Suppressor macrophage treated with lipopolysaccharide for 1 hour (primary cell): ENCODE data around the gene ACIN1.

Source experiments
- DNase-seq, 3 donors: peaks; one replicate each; pipeline ENCODE4 v3.0.0-alpha.2; 2020 to 2022

The ACIN1 gene

DNA sequence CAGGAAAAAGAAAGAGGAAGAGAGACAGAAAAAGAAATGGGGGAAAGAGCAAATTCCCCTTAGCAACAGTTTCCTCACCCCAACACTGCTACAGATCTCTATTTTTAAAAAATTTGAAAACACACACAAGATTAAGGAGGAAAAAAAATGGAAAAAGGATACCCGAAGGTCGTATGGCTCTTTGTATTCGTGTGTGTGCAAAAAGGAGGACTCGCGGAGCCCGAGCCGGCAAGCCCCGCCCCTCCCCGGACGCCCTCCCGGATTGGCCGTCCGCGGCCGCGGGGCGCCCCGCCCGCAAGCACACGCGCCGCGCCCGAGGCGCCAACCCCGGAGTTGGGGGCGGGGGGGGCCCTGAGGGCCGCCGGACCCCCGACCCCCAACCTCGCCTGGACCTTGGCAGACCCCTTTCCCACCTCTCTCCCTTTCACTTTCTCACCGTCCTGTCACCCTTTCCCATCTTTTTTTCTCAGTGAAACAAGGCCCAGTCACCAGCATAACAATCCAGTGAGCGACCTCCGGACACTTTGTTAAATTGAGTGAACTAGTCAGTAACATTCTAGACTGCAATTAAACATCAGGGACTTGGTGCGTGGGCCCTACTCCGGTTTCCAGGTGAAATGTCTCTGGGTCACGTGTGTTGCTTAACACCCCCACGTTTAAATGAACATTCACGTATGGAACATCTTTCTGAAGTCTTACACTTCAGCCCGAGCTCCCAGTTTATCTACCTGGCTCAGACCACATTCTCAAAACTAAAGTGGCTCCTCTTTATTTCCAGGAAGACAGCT lies 84.8 kb downstream of the ACIN1 start, which contains the start of gene C14orf93:
Gene C14orf93, minus strand, starts transcription at position 205 of the 788 bp plus-strand sequence. CDS start 11,120 bp downstream, outside the sequence.
- peak; percentile 65 to 89 (median 72) for DNase-seq

DNA sequence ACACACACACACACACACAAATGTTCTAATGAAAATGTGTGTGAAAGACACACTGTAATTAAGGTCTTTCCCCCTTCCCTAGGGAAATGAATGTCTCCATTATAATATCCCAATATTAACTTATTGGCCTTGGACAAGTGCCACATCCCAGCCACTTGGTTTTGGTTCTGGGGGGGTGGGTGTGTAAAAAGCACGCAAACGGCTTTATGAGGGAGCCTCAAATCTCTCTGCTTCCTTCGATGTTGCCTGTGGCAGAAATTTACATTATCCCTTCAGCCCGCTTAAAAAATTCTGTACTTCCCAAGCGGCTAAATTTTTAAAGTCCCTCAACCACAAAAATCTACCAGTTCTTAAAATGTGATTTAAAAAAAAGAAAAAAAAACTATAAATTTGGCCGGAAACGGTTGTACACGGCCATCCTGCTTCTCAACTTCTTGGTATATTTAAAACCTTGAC lies 85.4 kb downstream of the ACIN1 start:
- DNase-seq = peak in 1 of 3 donors; percentile 53

DNA sequence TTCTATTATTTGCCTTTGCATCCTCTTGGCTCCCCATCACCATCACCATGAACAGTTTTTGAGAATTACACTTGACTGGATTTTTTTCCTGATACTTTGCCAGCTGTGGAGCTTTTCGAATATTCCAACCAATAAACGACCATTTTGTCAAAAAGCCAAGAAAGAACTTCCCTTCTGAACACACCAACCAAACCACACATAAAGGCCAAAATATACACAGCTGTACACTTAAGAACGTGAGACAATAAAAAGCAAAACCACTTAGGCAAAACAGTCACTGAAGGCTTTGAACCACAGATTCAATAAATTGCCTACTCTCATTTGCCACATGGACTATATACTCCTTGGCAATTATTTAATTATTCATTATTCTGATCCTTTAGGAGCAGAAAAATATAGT lies 86.1 kb downstream of the ACIN1 start:
- peak in 1 of 3 donors; percentile 5 for DNase-seq
